Esophagus muscularis mucosa (tissue), 4 donors: ENCODE data around the gene FBXO2.
"Not testable (repeated sequence)": the region's sequence is repeated elsewhere in the genome, so short reads cannot be mapped to it uniquely, and the experiment has no call there.

Experiments
- CTCF ChIP-seq, 3 experiments: fragments of 200-600 bp in 2 of 3; fragments of 450-650 bp in 1 of 3; sonication (generic) in 2 of 3; IDR thresholded peaks; one replicate each; pipeline ENCODE4 v1.5.1; 2017 to 2019; ENCODE audit warnings: antibody characterized with exemption in 3 of 3, mild to moderate bottlenecking in 2 of 3, moderate library complexity in 1 of 3
- EP300 ChIP-seq: sonication (generic); formaldehyde crosslinking; IDR thresholded peaks from one replicate; pipeline ENCODE4 v1.6.1; 2017; ENCODE audit warnings: antibody characterized with exemption
- POLR2A ChIP-seq: fragments of 450-650 bp; IDR thresholded peaks from one replicate; pipeline ENCODE4 v1.6.1; 2017; ENCODE audit warnings: antibody characterized with exemption, moderate library complexity, mild to moderate bottlenecking, low read depth

- TF ChIP-seq EP300; CTCF (IDR thresholded peaks at IDR 0.05); POLR2A: not testable (repeated sequence)
Observed at GRCh38 chr1:11609378-11609777, 44.9 kb downstream of the FBXO2 start.
